ENCODE measurements around the gene SLC47A1.

The SLC47A1 gene

DNA sequence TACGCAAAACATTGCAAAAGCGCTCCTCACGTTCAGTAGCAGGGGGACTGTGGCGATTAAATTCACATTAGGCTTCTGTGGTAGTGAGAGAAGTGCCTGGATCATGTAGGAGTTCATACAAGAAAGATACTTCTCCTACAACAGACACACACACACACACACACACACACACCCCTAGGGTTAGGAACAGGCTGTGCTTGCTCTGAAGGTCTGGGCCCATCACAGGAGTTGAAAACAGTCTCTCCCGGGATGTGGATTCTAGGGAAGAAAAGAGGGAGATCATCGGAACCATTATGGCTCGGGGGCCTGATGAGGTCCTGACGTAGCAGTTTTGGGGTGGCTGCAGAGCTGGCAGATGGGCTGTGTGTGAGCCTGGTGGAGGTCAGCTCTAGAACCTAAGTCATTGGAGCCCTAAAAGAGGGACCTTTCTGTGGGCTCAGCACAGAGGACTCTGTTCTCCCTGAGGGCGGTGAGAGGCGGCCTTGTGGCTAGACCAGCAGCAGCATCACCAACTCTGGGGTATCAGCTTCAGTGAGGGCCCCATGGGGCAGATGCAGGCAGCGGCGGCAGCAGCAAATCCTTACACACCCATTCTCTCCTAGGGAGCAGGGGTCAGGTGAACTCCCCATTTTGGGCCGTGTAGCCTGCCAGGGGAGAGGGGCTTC, 7.2 kb downstream of the SLC47A1 start:
- no peaks in the 10 kb centered on the region for H3K79me2 ChIP-seq (ENCODE audit: insufficient read depth, low read length)
- no peak overlapping the region for H3K4me2 ChIP-seq (ENCODE audit: insufficient read depth, low read length)
- no peak overlapping the region for H2AFZ ChIP-seq (ENCODE audit: low read depth, low read length)
- H3K36me3 ChIP-seq (ENCODE audit: insufficient read depth, low read length): no peaks in the 10 kb centered on the region
- no peaks in the 10 kb centered on the region for H4K20me1 ChIP-seq (ENCODE audit: insufficient read depth, low read length)
- H3K27me3 ChIP-seq (ENCODE audit: insufficient read depth, low read length, poor library complexity): peaks cover 7% of the 10 kb centered on the region
- no peak overlapping the region for H3K4me3 ChIP-seq (ENCODE audit: low read depth in 1 of 2, low read length in 2 of 2)
- no peak overlapping the region for H3K9ac ChIP-seq (ENCODE audit: low read depth, low read length)
- no peaks in the 10 kb centered on the region for H3K9me3 ChIP-seq (ENCODE audit: insufficient read depth, low read length, severe bottlenecking)
- DNase-seq (no peak), ATAC-seq (ENCODE audit: insufficient read depth, low read depth) (no peak)
- no peaks in the 10 kb centered on the region for H3K4me1 ChIP-seq (ENCODE audit: insufficient read depth, low read length)
- TF ChIP-seq, protein P1, sequence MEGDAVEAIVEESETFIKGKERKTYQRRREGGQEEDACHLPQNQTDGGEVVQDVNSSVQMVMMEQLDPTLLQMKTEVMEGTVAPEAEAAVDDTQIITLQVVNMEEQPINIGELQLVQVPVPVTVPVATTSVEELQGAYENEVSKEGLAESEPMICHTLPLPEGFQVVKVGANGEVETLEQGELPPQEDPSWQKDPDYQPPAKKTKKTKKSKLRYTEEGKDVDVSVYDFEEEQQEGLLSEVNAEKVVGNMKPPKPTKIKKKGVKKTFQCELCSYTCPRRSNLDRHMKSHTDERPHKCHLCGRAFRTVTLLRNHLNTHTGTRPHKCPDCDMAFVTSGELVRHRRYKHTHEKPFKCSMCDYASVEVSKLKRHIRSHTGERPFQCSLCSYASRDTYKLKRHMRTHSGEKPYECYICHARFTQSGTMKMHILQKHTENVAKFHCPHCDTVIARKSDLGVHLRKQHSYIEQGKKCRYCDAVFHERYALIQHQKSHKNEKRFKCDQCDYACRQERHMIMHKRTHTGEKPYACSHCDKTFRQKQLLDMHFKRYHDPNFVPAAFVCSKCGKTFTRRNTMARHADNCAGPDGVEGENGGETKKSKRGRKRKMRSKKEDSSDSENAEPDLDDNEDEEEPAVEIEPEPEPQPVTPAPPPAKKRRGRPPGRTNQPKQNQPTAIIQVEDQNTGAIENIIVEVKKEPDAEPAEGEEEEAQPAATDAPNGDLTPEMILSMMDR (IDR thresholded peaks at IDR 0.05; ENCODE audit: borderline replicate concordance, extremely low read depth, low read length, poor library complexity, severe bottlenecking): no peak
- TF ChIP-seq EZH2 (IDR thresholded peaks at IDR 0.05; ENCODE audit: borderline replicate concordance, low read depth, low read length, severe bottlenecking): no peak
- no peak overlapping the region for H3K27ac ChIP-seq (ENCODE audit: low read length)

DNA sequence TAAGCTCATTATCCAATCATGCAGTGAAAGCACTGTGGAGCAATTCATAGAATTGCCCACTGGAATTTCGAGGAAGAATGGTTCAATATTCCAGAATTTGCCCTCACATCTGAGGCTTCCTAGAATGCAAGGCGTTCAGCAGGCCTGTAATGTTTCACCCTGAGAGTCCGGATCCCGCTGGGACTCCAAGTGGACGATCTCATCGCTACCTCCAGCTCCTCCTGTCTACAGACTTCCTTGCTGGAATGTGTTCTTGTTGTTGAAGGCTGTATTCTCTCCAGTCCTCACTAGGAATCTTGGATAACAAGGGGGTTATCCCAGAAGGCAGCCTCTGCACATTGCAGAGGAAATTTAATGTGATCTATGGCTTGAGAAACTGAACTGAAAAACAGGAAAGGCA, 7.8 kb downstream of the SLC47A1 start:
- H4K20me1 ChIP-seq (ENCODE audit: insufficient read depth, low read length): no peaks in the 10 kb centered on the region
- ATAC-seq (ENCODE audit: insufficient read depth, low read depth) (no peak), DNase-seq (no peak)
- H3K9ac ChIP-seq (ENCODE audit: low read depth, low read length): no peak overlapping the region
- H2AFZ ChIP-seq (ENCODE audit: low read depth, low read length): no peak overlapping the region
- H3K79me2 ChIP-seq (ENCODE audit: insufficient read depth, low read length): no peaks in the 10 kb centered on the region
- no peaks in the 10 kb centered on the region for H3K9me3 ChIP-seq (ENCODE audit: insufficient read depth, low read length, severe bottlenecking)
- no peaks in the 10 kb centered on the region for H3K4me1 ChIP-seq (ENCODE audit: insufficient read depth, low read length)
- no peak overlapping the region for H3K4me3 ChIP-seq (ENCODE audit: low read depth in 1 of 2, low read length in 2 of 2)
- no peak overlapping the region for H3K4me2 ChIP-seq (ENCODE audit: insufficient read depth, low read length)
- H3K27ac ChIP-seq (ENCODE audit: low read length): no peak overlapping the region
- H3K36me3 ChIP-seq (ENCODE audit: insufficient read depth, low read length): no peaks in the 10 kb centered on the region
- no peak for TF ChIP-seq EZH2 (IDR thresholded peaks at IDR 0.05; ENCODE audit: borderline replicate concordance, low read depth, low read length, severe bottlenecking)
- TF ChIP-seq, protein P1 (IDR thresholded peaks at IDR 0.05; ENCODE audit: borderline replicate concordance, extremely low read depth, low read length, poor library complexity, severe bottlenecking): no peak
- peaks cover 7% of the 10 kb centered on the region for H3K27me3 ChIP-seq (ENCODE audit: insufficient read depth, low read length, poor library complexity)

DNA sequence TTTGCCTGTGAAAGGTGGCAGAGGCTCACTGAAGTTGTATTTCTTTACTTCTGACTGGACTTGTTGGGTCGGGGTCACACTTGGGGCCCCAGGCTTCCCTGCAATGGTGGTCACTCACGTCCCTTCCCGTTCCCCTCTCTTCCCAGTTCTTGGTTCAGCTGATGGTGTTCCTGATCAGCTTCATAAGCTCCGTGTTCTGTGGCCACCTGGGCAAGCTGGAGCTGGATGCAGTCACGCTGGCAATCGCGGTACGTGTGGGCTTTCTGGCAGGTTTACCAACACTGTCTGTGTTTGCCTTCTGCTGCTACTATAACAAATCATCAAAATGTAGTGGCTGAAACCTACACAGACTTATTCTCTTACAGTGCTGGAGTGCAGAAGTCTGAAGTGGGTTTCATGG, 8.6 kb downstream of the SLC47A1 start:
- no peaks in the 10 kb centered on the region for H3K4me1 ChIP-seq (ENCODE audit: insufficient read depth, low read length)
- H3K36me3 ChIP-seq (ENCODE audit: insufficient read depth, low read length): no peaks in the 10 kb centered on the region
- no peak overlapping the region for H3K27ac ChIP-seq (ENCODE audit: low read length)
- peaks cover 7% of the 10 kb centered on the region for H3K27me3 ChIP-seq (ENCODE audit: insufficient read depth, low read length, poor library complexity)
- H2AFZ ChIP-seq (ENCODE audit: low read depth, low read length): no peak overlapping the region
- TF ChIP-seq, protein P1 (IDR thresholded peaks at IDR 0.05; ENCODE audit: borderline replicate concordance, extremely low read depth, low read length, poor library complexity, severe bottlenecking): no peak
- TF ChIP-seq EZH2 (IDR thresholded peaks at IDR 0.05; ENCODE audit: borderline replicate concordance, low read depth, low read length, severe bottlenecking): no peak
- H3K4me2 ChIP-seq (ENCODE audit: insufficient read depth, low read length): no peak overlapping the region
- no peak for DNase-seq
- H3K9me3 ChIP-seq (ENCODE audit: insufficient read depth, low read length, severe bottlenecking): no peaks in the 10 kb centered on the region
- no peak for ATAC-seq (ENCODE audit: insufficient read depth, low read depth)
- H3K9ac ChIP-seq (ENCODE audit: low read depth, low read length): no peak overlapping the region
- H3K4me3 ChIP-seq (ENCODE audit: low read depth in 1 of 2, low read length in 2 of 2): no peak overlapping the region
- H3K79me2 ChIP-seq (ENCODE audit: insufficient read depth, low read length): no peaks in the 10 kb centered on the region
- no peaks in the 10 kb centered on the region for H4K20me1 ChIP-seq (ENCODE audit: insufficient read depth, low read length)

Data from DND-41 (cell line).